B cell (primary cell): ENCODE measurements around the gene KATNB1.

ENCODE experiments used
- CTCF ChIP-seq: fragments of 200-600 bp; IDR thresholded peaks from one replicate; pipeline ENCODE4 v1.8.0; 2022; ENCODE audit warnings: antibody characterized with exemption, mild to moderate bottlenecking
- EZH2 ChIP-seq: IDR thresholded peaks from 2 replicates; pipeline ENCODE4 v1.6.1; 2012; ENCODE audit warnings: borderline replicate concordance, low read depth, mild to moderate bottlenecking, moderate library complexity, low read length; ENCODE audit not compliant: insufficient read depth, poor library complexity, severe bottlenecking

DNA sequence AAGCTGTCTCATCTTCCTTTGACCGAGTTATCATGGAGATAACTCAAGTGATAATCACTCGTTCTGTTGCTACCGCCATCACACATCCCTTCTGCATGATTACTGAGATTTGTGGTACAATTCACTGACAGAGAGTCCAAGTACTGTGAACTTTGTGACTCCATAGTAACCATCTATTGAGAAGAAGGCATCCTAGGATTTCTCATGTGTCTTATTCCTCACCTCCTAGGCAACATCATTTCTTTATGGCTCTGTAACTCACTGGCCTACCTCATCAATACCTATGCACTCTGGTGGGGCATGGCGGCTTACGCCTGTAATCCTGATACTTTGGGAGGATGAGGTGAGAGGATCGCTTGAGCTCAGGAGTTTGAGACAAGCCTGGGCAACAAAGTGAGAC lies 21.5 kb upstream of the KATNB1 start:
- TF ChIP-seq CTCF (no peak), EZH2 (no peak)
